SK-N-MC (cell line): ENCODE results near the gene JPH4.

ENCODE experiments used
- EZH2 ChIP-seq: fragments of 200-600 bp; sonication (generic); IDR thresholded peaks from one replicate; pipeline ENCODE4 v1.6.1; 2017; ENCODE audit warnings: antibody characterized with exemption
- POLR2AphosphoS5 ChIP-seq: IDR thresholded peaks from 2 replicates; pipeline ENCODE4 v1.6.1; 2012; ENCODE audit warnings: mild to moderate bottlenecking, low read depth, low read length, borderline replicate concordance

GRCh38 chr14:23612354-23612732 lies 33.8 kb upstream of the JPH4 start:
- TF ChIP-seq EZH2 (no peak), POLR2AphosphoS5 (no peak)
